Prostate gland (tissue), 2 donors: ENCODE results near the gene PPL.

ENCODE experiments used
- POLR2A ChIP-seq: fragments of 450-650 bp; IDR thresholded peaks from one replicate; pipeline ENCODE4 v1.6.1; 2016; ENCODE audit warnings: antibody characterized with exemption, mild to moderate bottlenecking
- POLR2AphosphoS5 ChIP-seq: sonication (generic); formaldehyde crosslinking; IDR thresholded peaks from one replicate; pipeline ENCODE4 v1.6.1; 2017; ENCODE audit warnings: antibody characterized with exemption
- TF ChIP-seq, protein P1 (sequence below), 4 experiments: fragments of 200-600 bp in 2 of 4; fragments of 450-650 bp in 2 of 4; sonication (generic) in 2 of 4; IDR thresholded peaks; 1 replicate in 3 of 4; 2 replicates in 1 of 4; pipeline ENCODE4 v1.5.1; 2016 to 2019; ENCODE audit warnings: antibody characterized with exemption in 4 of 4, mild to moderate bottlenecking in 2 of 4, moderate library complexity in 2 of 4

DNA sequence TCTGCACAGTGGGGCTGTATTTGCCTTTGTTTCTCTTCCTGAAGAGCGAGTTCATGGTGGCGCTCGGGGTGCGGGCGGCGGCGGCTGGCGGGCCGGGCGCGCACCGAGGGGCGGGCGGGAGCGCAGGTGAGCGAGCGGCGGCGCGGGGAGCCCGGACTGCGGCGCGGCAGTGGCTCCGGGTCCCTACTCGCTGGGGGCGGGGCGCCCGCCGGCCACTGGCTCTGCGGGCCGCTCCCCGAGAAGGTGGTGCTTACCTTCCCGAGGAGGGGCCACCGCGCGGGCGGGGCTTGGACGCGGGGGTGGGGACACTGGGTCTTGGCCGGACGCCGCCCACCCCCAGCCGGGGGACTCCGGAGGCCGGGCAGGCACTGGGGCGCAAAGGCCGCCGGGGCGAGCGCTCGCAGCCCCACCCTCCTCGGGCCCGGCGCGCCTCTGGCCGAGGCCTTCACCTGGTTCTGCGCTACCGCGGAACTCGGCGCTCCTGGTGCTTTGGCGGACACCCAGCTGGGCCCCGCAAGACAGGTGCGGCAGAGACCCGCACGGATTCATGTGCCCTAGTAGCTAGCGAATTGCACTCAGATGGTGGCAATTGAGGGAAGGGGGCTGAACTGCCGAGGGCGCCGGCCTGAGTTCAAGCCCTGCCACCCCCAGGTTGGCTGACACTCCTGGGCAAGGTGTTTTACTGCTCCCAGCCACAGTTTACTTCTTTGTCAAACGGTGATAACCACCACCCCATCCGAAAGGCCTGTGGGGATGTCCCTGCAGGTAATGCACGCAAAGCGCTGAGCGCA is at the start of gene PPL:
- TF ChIP-seq, protein P1, sequence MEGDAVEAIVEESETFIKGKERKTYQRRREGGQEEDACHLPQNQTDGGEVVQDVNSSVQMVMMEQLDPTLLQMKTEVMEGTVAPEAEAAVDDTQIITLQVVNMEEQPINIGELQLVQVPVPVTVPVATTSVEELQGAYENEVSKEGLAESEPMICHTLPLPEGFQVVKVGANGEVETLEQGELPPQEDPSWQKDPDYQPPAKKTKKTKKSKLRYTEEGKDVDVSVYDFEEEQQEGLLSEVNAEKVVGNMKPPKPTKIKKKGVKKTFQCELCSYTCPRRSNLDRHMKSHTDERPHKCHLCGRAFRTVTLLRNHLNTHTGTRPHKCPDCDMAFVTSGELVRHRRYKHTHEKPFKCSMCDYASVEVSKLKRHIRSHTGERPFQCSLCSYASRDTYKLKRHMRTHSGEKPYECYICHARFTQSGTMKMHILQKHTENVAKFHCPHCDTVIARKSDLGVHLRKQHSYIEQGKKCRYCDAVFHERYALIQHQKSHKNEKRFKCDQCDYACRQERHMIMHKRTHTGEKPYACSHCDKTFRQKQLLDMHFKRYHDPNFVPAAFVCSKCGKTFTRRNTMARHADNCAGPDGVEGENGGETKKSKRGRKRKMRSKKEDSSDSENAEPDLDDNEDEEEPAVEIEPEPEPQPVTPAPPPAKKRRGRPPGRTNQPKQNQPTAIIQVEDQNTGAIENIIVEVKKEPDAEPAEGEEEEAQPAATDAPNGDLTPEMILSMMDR (IDR thresholded peaks at IDR 0.05), result no peak
- TF ChIP-seq POLR2AphosphoS5, result peak; percentile 40
- TF ChIP-seq POLR2A, result peak; percentile 60
